ENCODE measurements around the gene OSBPL10. TPM values are rescaled to one million over a fixed set of nuclear protein-coding genes. Genes with fewer than 3 reads are reported as not detected.

Gene OSBPL10
- total RNA-seq, 1 donor from 2014 or later: 18.8 TPM

- no peak for TF ChIP-seq CTCF (IDR thresholded peaks at IDR 0.05)
- ATAC-seq (no peak), DNase-seq (no peak)
- intact Hi-C loops (cut with DNase I): no loop called here
- Histone ChIP-seq H3K27ac (no peak overlapping the region), H3K9me3 (no peaks in the 10 kb centered on the region), H3K36me3 (no peaks in the 10 kb centered on the region), H3K4me3 (no peak overlapping the region), H3K4me1 (no peaks in the 10 kb centered on the region), H3K27me3 (ENCODE audit: low read depth) (no peaks in the 10 kb centered on the region)
Observed at GRCh38 chr3:31813686-31814085, 167.4 kb downstream of the OSBPL10 start.

DNA sequence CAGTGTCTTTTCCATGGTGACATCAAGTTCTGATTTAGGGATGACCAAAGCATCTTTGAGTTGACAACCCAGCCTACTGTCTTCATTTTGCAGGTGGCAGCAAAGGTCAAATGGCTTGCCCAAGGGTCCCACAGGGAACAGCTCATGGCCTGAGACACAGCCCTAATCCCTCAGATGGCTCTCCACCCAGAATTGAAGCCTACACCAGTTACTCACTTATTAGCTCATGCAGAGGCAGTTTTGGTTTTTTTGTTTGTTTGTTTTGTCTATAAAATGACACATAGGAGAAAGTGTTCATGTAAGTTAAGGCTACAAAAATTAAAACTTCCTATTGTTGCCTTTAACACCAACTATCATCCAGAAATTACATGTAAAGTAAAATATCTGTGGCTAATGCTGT, 167.9 kb downstream of the OSBPL10 start:
- Histone ChIP-seq H3K27ac (no peak overlapping the region), H3K9me3 (no peaks in the 10 kb centered on the region), H3K4me1 (no peaks in the 10 kb centered on the region), H3K27me3 (ENCODE audit: low read depth) (no peaks in the 10 kb centered on the region), H3K36me3 (no peaks in the 10 kb centered on the region), H3K4me3 (no peak overlapping the region)
- no peak for DNase-seq
- TF ChIP-seq CTCF (IDR thresholded peaks at IDR 0.05): no peak
- intact Hi-C loops (cut with DNase I): no loop called here
- no peak for ATAC-seq

GRCh38 chr3:31810991-31811433, 170.1 kb downstream of the OSBPL10 start:
- TF ChIP-seq CTCF (IDR thresholded peaks at IDR 0.05): no peak
- Histone ChIP-seq H3K36me3 (no peaks in the 10 kb centered on the region), H3K27me3 (ENCODE audit: low read depth) (no peaks in the 10 kb centered on the region), H3K4me3 (no peak overlapping the region), H3K9me3 (no peaks in the 10 kb centered on the region), H3K27ac (no peak overlapping the region), H3K4me1 (no peaks in the 10 kb centered on the region)
- intact Hi-C loops (cut with DNase I): no loop called here
- DNase-seq (no peak), ATAC-seq (no peak)

- Histone ChIP-seq H3K9me3 (no peaks in the 10 kb centered on the region), H3K27me3 (ENCODE audit: low read depth) (no peaks in the 10 kb centered on the region), H3K27ac (no peak overlapping the region), H3K4me1 (no peaks in the 10 kb centered on the region), H3K4me3 (no peak overlapping the region), H3K36me3 (no peaks in the 10 kb centered on the region)
- ATAC-seq: no peak
- TF ChIP-seq CTCF (IDR thresholded peaks at IDR 0.05): no peak
- intact Hi-C loops (cut with DNase I): no loop called here
- DNase-seq: no peak
Observed at GRCh38 chr3:31808143-31808720, 172.8 kb downstream of the OSBPL10 start.

GRCh38 chr3:31804251-31805051, 176.6 kb downstream of the OSBPL10 start:
- H3K36me3 ChIP-seq: no peaks in the 10 kb centered on the region
- no peak overlapping the region for H3K4me3 ChIP-seq
- H3K27me3 ChIP-seq (ENCODE audit: low read depth): no peaks in the 10 kb centered on the region
- DNase-seq (no peak), ATAC-seq (no peak)
- H3K9me3 ChIP-seq: no peaks in the 10 kb centered on the region
- H3K4me1 ChIP-seq: no peaks in the 10 kb centered on the region
- no peak overlapping the region for H3K27ac ChIP-seq
- no peak for TF ChIP-seq CTCF (IDR thresholded peaks at IDR 0.05)
- intact Hi-C loops (cut with DNase I): no loop called here

Data from lower lobe of right lung (tissue), 2 donors.